ENCODE results near the gene ELAPOR2. TPM values are rescaled to one million over a fixed set of nuclear protein-coding genes. Genes with fewer than 3 reads are reported as not detected.
A peak's percentile ranks its signal among the peaks of the same experiment; 100 is the strongest.

Gene ELAPOR2
- total and polyA plus RNA-seq, 9 of the 15 experiments (the other 6 are each of a cell fraction or from before 2014, with no cell fraction given): 9.2 to 72.0 (median 35.0) TPM

DNA sequence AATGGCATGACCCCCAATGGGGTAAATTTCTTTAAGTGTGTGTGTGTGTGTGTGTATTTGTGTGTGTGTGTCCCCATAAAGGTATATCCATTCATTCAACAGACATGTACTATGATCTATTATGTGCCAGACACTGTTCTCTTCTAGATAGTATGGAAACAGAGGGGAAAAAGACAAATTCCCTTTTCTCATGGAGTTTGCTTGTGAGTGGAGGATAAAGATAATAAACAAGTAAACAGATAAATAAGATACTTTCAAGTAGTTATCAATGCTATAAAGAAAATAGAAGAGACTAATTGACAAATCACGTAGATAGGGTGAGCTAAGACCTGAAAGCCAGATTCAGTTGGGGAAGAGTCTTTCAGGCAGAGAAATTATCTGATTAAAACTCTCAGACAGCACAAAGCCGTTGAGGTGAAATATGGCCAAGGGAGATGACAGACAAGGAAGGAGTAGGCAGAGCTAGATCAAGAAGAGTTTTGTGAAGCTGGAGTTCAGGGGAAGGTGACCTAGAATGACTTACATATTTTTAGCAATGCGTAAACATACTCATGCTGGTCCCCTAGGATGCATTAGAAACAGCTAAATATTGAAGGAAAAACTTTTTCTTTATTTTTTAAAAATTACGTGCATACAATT is 47.6 kb upstream of the ELAPOR2 start (continued):
- TF ChIP-seq NFXL1 (CRISPR knock-in tag; IDR thresholded peaks at IDR 0.05) (no peak), CCAR2 (IDR thresholded peaks at IDR 0.05; ENCODE audit: low read depth, low read length) (no peak), SUPT5H (IDR thresholded peaks at IDR 0.05) (no peak), RBBP5 (IDR thresholded peaks at IDR 0.05; ENCODE audit: borderline replicate concordance, insufficient read depth, low read length, poor library complexity, severe bottlenecking) (no peak), ZNF551 (CRISPR knock-in tag; IDR thresholded peaks at IDR 0.05) (no peak), NFIC (IDR thresholded peaks at IDR 0.05) (no peak; the same call in 1 of the 2 replicates), MEIS2 (IDR thresholded peaks at IDR 0.05; ENCODE audit: partially characterized antibody) (peak; percentile 100), TAL1 (IDR thresholded peaks at IDR 0.05) (peak; percentile 58), CEBPG (CRISPR knock-in tag; IDR thresholded peaks at IDR 0.05) (no peak), CEBPG (tag; conservative IDR thresholded peaks at IDR 0.05 in 1 of 2, IDR thresholded peaks at IDR 0.05 in 1 of 2) (no peak), NR2C1 (IDR thresholded peaks at IDR 0.05) (no peak), NR2C1 (tag; IDR thresholded peaks at IDR 0.05) (no peak), BHLHE40 (IDR thresholded peaks at IDR 0.05; ENCODE audit: low read length) (peak; percentile 45; the same call in 1 of the 2 replicates), TRIM28 (IDR thresholded peaks at IDR 0.05) (no peak), GATAD2A (IDR thresholded peaks at IDR 0.05) (0 out of 2 replicates have a peak, but pooled peaks have one; percentile 20), ZNF324 (CRISPR knock-in tag; IDR thresholded peaks at IDR 0.05) (no peak), SP1 (CRISPR knock-in tag; IDR thresholded peaks at IDR 0.05) (no peak), ZFP30 (CRISPR knock-in tag; IDR thresholded peaks at IDR 0.05; ENCODE audit: borderline replicate concordance) (no peak), HNRNPLL (IDR thresholded peaks at IDR 0.05; ENCODE audit: low read depth, low read length, poor library complexity, severe bottlenecking) (no peak), POLR2B (IDR thresholded peaks at IDR 0.05; ENCODE audit: low read depth, partially characterized antibody) (no peak), GTF2E2 (tag; IDR thresholded peaks at IDR 0.05) (0 out of 2 replicates have a peak, but pooled peaks have one; percentile 47), GATAD2B (IDR thresholded peaks at IDR 0.05; ENCODE audit: borderline replicate concordance) (peak; percentile 65), CXXC5 (CRISPR knock-in tag; IDR thresholded peaks at IDR 0.05) (peak; percentile 75), CEBPB (tag; IDR thresholded peaks at IDR 0.05) (no peak)
- TF ChIP-seq, protein P1, sequence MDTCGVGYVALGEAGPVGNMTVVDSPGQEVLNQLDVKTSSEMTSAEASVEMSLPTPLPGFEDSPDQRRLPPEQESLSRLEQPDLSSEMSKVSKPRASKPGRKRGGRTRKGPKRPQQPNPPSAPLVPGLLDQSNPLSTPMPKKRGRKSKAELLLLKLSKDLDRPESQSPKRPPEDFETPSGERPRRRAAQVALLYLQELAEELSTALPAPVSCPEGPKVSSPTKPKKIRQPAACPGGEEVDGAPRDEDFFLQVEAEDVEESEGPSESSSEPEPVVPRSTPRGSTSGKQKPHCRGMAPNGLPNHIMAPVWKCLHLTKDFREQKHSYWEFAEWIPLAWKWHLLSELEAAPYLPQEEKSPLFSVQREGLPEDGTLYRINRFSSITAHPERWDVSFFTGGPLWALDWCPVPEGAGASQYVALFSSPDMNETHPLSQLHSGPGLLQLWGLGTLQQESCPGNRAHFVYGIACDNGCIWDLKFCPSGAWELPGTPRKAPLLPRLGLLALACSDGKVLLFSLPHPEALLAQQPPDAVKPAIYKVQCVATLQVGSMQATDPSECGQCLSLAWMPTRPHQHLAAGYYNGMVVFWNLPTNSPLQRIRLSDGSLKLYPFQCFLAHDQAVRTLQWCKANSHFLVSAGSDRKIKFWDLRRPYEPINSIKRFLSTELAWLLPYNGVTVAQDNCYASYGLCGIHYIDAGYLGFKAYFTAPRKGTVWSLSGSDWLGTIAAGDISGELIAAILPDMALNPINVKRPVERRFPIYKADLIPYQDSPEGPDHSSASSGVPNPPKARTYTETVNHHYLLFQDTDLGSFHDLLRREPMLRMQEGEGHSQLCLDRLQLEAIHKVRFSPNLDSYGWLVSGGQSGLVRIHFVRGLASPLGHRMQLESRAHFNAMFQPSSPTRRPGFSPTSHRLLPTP (IDR thresholded peaks at IDR 0.05; ENCODE audit: borderline replicate concordance, extremely low read depth, insufficient read length): no peak
- TF ChIP-seq, protein P2, sequence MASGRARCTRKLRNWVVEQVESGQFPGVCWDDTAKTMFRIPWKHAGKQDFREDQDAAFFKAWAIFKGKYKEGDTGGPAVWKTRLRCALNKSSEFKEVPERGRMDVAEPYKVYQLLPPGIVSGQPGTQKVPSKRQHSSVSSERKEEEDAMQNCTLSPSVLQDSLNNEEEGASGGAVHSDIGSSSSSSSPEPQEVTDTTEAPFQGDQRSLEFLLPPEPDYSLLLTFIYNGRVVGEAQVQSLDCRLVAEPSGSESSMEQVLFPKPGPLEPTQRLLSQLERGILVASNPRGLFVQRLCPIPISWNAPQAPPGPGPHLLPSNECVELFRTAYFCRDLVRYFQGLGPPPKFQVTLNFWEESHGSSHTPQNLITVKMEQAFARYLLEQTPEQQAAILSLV (tag; IDR thresholded peaks at IDR 0.05): no peak
- TF ChIP-seq, protein P3, sequence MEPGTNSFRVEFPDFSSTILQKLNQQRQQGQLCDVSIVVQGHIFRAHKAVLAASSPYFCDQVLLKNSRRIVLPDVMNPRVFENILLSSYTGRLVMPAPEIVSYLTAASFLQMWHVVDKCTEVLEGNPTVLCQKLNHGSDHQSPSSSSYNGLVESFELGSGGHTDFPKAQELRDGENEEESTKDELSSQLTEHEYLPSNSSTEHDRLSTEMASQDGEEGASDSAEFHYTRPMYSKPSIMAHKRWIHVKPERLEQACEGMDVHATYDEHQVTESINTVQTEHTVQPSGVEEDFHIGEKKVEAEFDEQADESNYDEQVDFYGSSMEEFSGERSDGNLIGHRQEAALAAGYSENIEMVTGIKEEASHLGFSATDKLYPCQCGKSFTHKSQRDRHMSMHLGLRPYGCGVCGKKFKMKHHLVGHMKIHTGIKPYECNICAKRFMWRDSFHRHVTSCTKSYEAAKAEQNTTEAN (CRISPR knock-in tag; IDR thresholded peaks at IDR 0.05): no peak

Data from K562 (cell line).